ENCODE data around the gene PHF12. TPM values are rescaled to one million over a fixed set of nuclear protein-coding genes. Genes with fewer than 3 reads are reported as not detected.

The PHF12 gene
- total RNA-seq, 1 donor from 2014 or later: 43.5 TPM

GRCh38 chr17:28858801-28859355, 92.4 kb downstream of the PHF12 start:
- H3K4me3 ChIP-seq (ENCODE audit: low read depth, low read length): no peak overlapping the region
- no peak for DNase-seq (ENCODE audit: low read depth)
- TF ChIP-seq, protein P1, sequence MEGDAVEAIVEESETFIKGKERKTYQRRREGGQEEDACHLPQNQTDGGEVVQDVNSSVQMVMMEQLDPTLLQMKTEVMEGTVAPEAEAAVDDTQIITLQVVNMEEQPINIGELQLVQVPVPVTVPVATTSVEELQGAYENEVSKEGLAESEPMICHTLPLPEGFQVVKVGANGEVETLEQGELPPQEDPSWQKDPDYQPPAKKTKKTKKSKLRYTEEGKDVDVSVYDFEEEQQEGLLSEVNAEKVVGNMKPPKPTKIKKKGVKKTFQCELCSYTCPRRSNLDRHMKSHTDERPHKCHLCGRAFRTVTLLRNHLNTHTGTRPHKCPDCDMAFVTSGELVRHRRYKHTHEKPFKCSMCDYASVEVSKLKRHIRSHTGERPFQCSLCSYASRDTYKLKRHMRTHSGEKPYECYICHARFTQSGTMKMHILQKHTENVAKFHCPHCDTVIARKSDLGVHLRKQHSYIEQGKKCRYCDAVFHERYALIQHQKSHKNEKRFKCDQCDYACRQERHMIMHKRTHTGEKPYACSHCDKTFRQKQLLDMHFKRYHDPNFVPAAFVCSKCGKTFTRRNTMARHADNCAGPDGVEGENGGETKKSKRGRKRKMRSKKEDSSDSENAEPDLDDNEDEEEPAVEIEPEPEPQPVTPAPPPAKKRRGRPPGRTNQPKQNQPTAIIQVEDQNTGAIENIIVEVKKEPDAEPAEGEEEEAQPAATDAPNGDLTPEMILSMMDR (conservative IDR thresholded peaks at IDR 0.05; ENCODE audit: low read depth, low read length): no peak

DNA sequence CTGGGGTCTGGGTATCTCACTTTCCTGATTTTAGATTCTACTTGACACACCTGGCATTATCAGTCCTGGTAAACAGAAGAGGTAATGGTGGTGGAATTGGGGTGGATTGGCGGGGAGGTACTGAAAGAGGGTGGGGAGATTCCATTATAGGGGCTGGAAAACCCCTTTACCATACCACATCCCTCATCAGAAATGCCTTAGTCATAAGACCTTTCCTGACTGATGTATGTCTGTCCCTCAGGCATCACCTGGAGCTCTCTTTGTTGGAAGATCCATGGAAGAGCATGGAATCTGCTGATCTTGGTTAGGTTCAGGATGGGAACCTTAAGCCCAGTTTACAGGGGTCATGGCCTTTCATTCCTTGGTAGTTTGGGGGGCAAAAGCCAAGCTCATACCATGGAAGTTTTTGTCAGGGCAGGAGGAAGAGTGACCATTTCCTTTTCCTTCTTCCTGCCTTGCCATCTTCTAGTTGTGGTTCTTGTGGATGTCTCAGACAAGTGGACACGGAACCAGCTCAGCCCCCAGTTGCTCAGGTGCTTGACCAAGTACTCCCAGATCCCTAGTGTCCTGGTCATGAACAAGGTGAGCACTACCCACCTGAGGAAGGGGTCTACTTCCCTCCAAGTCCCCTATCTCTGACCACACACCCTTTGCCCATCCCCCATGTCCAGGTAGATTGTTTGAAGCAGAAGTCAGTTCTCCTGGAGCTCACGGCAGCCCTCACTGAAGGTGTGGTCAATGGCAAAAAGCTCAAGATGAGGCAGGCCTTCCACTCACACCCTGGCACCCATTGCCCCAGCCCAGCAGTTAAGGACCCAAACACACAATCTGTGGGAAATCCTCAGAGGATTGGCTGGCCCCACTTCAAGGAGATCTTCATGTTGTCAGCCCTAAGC, 93.2 kb downstream of the PHF12 start:
- no peak for DNase-seq (ENCODE audit: low read depth)
- no peak overlapping the region for H3K4me3 ChIP-seq (ENCODE audit: low read depth, low read length)
- TF ChIP-seq, protein P1 (conservative IDR thresholded peaks at IDR 0.05; ENCODE audit: low read depth, low read length): no peak

GRCh38 chr17:28856028-28856574, 95.2 kb downstream of the PHF12 start:
- DNase-seq (ENCODE audit: low read depth): no peak
- TF ChIP-seq, protein P1 (conservative IDR thresholded peaks at IDR 0.05; ENCODE audit: low read depth, low read length): no peak
- H3K4me3 ChIP-seq (ENCODE audit: low read depth, low read length): no peak overlapping the region

DNA sequence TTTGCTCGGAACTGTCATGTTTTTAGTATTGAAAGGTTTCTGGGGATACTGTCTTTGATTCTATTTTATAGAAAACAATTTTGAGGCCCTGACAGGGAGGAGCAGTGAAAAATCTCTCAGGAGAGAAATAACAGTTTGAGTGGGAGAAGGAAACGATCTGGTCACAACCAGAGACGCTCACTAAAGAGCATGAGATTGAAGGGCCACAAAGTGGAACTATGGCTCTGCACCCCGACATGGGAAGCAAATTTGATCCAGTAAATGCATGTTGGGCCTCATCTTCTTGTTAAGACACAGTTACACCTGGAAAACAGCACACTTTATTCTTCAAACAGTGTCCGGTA, 96.0 kb downstream of the PHF12 start:
- H3K4me3 ChIP-seq (ENCODE audit: low read depth, low read length): peak overlapping the region; percentile 93
- TF ChIP-seq, protein P1 (conservative IDR thresholded peaks at IDR 0.05; ENCODE audit: low read depth, low read length): no peak
- DNase-seq (ENCODE audit: low read depth): no peak

Other genes with a start within 250 kb of the PHF12 start
- under 0.01 and 0.58 TPM in 2 replicates for gene PROCA1, start 239.6 kb downstream of the PHF12 start, total RNA-seq
- 558 and 649 TPM in 2 replicates for gene RAB34, start 233.7 kb downstream of the PHF12 start, total RNA-seq
- 746 and 818 TPM in 2 replicates for gene RPL23A, start 231.5 kb downstream of the PHF12 start, total RNA-seq
- 14.5 and 14.7 TPM in 2 replicates for gene TLCD1, start 225.3 kb downstream of the PHF12 start, total RNA-seq
- gene NEK8, start 222.7 kb downstream of the PHF12 start, total RNA-seq: 4.3 and 8.4 TPM in 2 replicates
- gene TRAF4, start 207.5 kb downstream of the PHF12 start, total RNA-seq: 86.4 and 108 TPM in 2 replicates
- gene FAM222B, start 108.7 kb downstream of the PHF12 start, total RNA-seq: 11.9 and 14.2 TPM in 2 replicates
- 86.9 and 94.9 TPM in 2 replicates for gene ERAL1, start 96.5 kb downstream of the PHF12 start, total RNA-seq
- gene FLOT2, start 53.8 kb downstream of the PHF12 start, total RNA-seq: 83.5 and 92.5 TPM in 2 replicates
- 14.0 and 18.0 TPM in 2 replicates for gene DHRS13, start 48.4 kb downstream of the PHF12 start, total RNA-seq
- gene SEZ6, start 54.5 kb upstream of the PHF12 start, total RNA-seq: not detected in 2 replicates
- gene PIPOX, start 91.6 kb upstream of the PHF12 start, total RNA-seq: 0.35 TPM in 1 of 2 replicates, not detected in the other
- gene MYO18A, start 228.9 kb upstream of the PHF12 start, total RNA-seq: 23.5 and 34.2 TPM in 2 replicates